Measurements from ENCODE around the gene ARHGAP26.

The ARHGAP26 gene

DNA sequence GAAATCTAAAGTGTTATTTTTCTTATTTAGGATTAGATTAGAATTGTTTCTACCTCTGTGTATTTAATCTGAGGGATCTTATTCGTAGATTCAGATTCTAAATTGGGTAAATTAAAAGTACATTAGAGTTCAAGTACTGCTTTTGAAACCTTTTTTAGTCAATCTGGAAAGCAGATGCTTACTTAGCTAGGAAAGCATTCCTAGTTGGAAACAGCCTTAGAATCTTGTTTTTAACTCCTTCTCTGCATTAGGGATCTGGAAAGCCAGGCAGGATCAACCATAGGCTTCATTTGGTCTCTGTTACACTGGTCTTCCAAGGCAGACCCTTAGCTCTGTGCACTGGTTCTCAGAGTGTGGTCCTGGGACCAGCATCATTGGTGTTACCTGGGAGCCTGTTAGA, 385.9 kb downstream of the ARHGAP26 start:
- TF ChIP-seq, protein P1, sequence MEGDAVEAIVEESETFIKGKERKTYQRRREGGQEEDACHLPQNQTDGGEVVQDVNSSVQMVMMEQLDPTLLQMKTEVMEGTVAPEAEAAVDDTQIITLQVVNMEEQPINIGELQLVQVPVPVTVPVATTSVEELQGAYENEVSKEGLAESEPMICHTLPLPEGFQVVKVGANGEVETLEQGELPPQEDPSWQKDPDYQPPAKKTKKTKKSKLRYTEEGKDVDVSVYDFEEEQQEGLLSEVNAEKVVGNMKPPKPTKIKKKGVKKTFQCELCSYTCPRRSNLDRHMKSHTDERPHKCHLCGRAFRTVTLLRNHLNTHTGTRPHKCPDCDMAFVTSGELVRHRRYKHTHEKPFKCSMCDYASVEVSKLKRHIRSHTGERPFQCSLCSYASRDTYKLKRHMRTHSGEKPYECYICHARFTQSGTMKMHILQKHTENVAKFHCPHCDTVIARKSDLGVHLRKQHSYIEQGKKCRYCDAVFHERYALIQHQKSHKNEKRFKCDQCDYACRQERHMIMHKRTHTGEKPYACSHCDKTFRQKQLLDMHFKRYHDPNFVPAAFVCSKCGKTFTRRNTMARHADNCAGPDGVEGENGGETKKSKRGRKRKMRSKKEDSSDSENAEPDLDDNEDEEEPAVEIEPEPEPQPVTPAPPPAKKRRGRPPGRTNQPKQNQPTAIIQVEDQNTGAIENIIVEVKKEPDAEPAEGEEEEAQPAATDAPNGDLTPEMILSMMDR (IDR thresholded peaks at IDR 0.05; ENCODE audit: control insufficient read depth, extremely low read depth, insufficient read depth), result no peak
- DNase-seq (ENCODE audit: low read depth), result no peak
- no peak overlapping the region for H3K4me3 ChIP-seq (ENCODE audit: low read depth, low read length)

DNA sequence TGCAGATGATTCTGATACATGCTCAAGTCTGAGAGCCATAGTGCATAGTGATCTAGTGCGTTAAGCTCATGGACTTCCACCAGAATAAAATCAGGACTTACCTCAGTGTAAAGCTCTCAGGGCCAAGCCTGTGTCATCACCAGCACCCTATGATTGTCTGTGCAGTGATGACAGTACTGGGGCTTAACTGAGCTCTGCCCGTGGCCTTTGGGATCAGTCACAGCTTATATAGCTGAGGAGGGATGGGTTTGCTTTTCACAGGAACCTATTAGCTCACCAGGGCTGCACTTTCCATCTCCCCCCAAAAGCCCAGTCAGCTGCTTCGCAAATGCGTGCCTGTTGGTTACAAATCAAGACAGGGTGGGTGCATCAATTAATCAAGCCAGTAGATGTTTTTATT, 386.4 kb downstream of the ARHGAP26 start:
- TF ChIP-seq, protein P1 (IDR thresholded peaks at IDR 0.05; ENCODE audit: control insufficient read depth, extremely low read depth, insufficient read depth), result no peak
- no peak for DNase-seq (ENCODE audit: low read depth)
- no peak overlapping the region for H3K4me3 ChIP-seq (ENCODE audit: low read depth, low read length)

DNA sequence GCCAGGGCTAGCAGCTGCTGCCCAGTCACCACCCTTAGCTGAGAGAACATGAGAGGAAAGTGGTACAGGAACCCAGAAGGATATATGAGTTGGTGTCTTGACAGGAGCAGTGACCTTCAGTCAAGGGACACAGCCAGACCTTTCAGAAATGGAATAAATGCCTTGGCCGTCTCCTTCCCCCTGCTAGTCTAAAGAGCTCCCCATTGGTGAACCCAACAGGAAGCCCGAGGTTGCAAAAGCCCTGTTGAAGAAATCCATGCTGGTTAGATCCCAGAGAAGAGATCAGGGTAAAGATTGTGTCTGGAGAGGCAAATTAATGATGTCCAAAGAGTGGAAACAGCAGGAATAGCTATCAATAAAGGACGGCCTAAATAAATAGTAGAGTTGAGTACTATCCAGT, 388.9 kb downstream of the ARHGAP26 start:
- TF ChIP-seq, protein P1 (IDR thresholded peaks at IDR 0.05; ENCODE audit: control insufficient read depth, extremely low read depth, insufficient read depth), result no peak

DNA sequence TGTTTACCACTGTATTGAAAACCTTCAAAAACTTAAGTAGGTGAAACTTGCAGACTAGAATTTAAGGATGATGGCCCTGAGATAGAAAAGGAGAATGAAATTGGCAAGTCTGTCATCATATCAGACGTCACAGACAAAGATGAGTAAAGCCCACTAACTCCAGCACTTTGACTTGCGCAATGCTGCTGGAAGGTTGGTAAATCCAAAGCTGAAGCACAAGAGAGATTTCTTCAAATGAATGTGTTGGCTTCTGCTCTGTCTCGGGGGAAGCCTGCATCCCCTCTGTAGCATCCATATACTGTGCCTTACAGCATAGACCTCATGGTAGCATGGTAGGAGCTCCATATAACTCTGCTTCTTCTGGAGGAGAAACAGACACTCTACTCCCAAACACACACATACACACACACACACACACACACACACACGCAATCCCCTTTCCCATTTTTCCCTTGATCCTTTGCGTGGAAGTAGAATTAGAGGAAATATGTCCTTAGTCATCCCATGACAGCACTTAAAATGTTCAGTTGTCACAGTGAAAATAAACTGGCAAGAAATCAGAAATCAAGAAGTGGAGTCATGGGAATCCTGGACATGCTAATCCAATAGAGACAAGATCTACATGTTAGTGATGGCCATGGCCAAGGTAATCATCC, 391.8 kb downstream of the ARHGAP26 start:
- TF ChIP-seq, protein P1 (IDR thresholded peaks at IDR 0.05; ENCODE audit: control insufficient read depth, extremely low read depth, insufficient read depth), result no peak
- DNase-seq (ENCODE audit: low read depth), result no peak
- H3K4me3 ChIP-seq (ENCODE audit: low read depth, low read length), result no peak overlapping the region

More for the DNA sequence above, 388.9 kb downstream of the ARHGAP26 start:
- H3K4me3 ChIP-seq (ENCODE audit: low read depth, low read length), result no peak overlapping the region
- DNase-seq (ENCODE audit: low read depth), result no peak

DNA sequence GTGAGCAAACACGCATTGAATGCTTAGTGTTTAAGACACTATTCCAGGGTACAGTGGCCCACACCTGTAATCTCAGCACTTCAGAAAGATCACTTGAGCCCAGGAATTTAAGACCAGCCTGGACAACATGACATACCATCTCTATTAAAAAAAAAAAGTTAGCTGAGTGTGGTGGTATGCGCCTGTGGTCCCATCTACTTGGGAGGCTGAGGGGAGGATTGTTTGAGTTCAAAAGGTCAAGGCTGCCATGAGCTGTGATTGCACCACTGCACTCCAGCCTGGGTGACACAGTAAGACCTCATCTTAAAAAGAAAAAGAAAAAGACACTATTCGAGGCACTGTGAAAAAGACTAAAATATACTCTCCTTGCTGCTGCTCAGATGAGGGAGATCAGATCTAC, 392.6 kb downstream of the ARHGAP26 start:
- H3K4me3 ChIP-seq (ENCODE audit: low read depth, low read length), result no peak overlapping the region
- DNase-seq (ENCODE audit: low read depth), result no peak
- TF ChIP-seq, protein P1 (IDR thresholded peaks at IDR 0.05; ENCODE audit: control insufficient read depth, extremely low read depth, insufficient read depth), result no peak

DNA sequence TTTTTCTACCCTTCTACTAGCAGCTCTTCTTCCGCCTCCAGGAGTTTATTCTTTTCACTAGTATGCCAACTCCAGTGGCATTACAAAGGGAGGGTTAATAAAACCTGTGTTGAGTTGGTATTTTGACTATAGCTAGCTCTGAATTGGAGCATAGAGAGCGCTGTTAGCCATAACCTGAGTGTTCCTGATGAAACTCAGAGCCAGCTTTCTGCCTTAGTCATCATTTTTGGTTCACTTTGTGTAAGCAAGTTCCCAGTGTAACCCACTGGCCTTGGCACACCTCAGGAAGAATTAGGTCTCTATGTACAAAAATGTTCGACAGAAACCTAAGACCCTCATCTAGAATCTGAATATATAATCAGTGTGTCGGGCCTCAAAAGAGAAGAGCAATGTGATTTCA, 394.4 kb downstream of the ARHGAP26 start:
- no peak for DNase-seq (ENCODE audit: low read depth)
- TF ChIP-seq, protein P1 (IDR thresholded peaks at IDR 0.05; ENCODE audit: control insufficient read depth, extremely low read depth, insufficient read depth), result no peak
- no peak overlapping the region for H3K4me3 ChIP-seq (ENCODE audit: low read depth, low read length)

Data from LNCaP clone FGC (cell line).